Peyer's patch (tissue), 4 donors: Measurements from ENCODE around the gene MUC13.

ENCODE experiments used
- POLR2A ChIP-seq, 2 donors: fragments of 450-650 bp; IDR thresholded peaks; one replicate each; pipeline ENCODE4 v1.5.1; 2017; ENCODE audit warnings: antibody characterized with exemption in 2 of 2, mild to moderate bottlenecking in 2 of 2, moderate library complexity in 2 of 2
- TF ChIP-seq, protein P1 (sequence below), 6 experiments: fragments of 450-650 bp in 4 of 6; fragments of 200-600 bp in 2 of 6; sonication (generic) in 1 of 6; IDR thresholded peaks; one replicate each; pipeline ENCODE4 v1.5.1; 2017 to 2019; ENCODE audit warnings: antibody characterized with exemption in 6 of 6, mild to moderate bottlenecking in 3 of 6, moderate library complexity in 1 of 6

DNA sequence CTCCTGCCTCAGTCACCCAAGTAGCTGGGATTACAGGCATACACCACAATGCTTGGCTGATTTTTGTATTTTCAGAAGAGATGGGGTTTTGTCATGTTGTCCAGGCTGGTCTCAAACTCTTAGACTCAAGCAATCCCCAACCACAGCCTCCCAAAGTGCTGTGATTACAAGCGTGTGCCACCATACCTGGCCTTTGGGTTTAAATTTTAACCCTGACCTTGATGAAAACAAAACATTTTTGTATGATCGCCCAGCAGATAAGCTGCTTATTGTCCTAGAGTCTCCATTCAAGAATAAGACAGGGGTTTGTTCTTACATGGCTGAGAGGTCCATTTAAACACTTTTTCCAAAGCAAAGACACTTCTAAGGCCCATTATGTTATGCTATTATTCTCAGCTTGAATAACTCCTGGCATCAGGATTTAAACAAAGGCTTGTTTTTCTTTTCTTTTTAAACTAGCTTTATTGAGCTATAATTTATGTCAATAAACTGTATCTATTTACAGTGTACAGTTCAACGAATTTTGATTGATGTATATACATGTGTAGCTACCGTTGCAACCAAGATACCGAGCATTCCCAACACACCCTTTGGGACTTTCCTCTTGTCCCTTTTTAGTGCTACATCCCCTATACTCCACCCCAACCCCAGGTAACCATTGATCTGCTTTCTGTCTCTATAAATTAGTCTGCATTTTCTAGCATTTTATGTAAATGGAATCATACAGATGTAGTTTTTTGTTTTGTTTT, 1.4 kb upstream of the MUC13 start:
- TF ChIP-seq, protein P1, sequence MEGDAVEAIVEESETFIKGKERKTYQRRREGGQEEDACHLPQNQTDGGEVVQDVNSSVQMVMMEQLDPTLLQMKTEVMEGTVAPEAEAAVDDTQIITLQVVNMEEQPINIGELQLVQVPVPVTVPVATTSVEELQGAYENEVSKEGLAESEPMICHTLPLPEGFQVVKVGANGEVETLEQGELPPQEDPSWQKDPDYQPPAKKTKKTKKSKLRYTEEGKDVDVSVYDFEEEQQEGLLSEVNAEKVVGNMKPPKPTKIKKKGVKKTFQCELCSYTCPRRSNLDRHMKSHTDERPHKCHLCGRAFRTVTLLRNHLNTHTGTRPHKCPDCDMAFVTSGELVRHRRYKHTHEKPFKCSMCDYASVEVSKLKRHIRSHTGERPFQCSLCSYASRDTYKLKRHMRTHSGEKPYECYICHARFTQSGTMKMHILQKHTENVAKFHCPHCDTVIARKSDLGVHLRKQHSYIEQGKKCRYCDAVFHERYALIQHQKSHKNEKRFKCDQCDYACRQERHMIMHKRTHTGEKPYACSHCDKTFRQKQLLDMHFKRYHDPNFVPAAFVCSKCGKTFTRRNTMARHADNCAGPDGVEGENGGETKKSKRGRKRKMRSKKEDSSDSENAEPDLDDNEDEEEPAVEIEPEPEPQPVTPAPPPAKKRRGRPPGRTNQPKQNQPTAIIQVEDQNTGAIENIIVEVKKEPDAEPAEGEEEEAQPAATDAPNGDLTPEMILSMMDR (IDR thresholded peaks at IDR 0.05), result no peak
- no peak for TF ChIP-seq POLR2A (IDR thresholded peaks at IDR 0.05)
